HUES6 (cell line): ENCODE measurements around the gene NEUROG1.

ENCODE experiments used
- H3K27ac ChIP-seq: 2 replicates; pipeline ENCODE4 v1.7.0; 2013; ENCODE audit warnings: low read depth, mild to moderate bottlenecking, low read length, inconsistent platforms
- H3K27me3 ChIP-seq: 2 replicates; pipeline ENCODE4 v1.6.1; 2013; ENCODE audit warnings: low read length; ENCODE audit not compliant: control insufficient read depth, insufficient read depth
- H3K36me3 ChIP-seq: 2 replicates; pipeline ENCODE4 v1.6.1; 2013; ENCODE audit warnings: low read length; ENCODE audit not compliant: control insufficient read depth, insufficient read depth
- H3K4me1 ChIP-seq: 2 replicates; pipeline ENCODE4 v1.6.1; 2013; ENCODE audit warnings: low read length; ENCODE audit not compliant: control insufficient read depth, insufficient read depth
- H3K4me3 ChIP-seq: 2 replicates; pipeline ENCODE4 v1.5.1; 2013; ENCODE audit warnings: low read depth, low read length
- H3K9ac ChIP-seq: one replicate; pipeline ENCODE4 v1.6.1; 2013; ENCODE audit warnings: mild to moderate bottlenecking, low read length
- H3K9me3 ChIP-seq: 2 replicates; pipeline ENCODE4 v1.6.1; 2013; ENCODE audit warnings: low read depth, low read length; ENCODE audit not compliant: control insufficient read depth, insufficient read depth

Gene NEUROG1

DNA sequence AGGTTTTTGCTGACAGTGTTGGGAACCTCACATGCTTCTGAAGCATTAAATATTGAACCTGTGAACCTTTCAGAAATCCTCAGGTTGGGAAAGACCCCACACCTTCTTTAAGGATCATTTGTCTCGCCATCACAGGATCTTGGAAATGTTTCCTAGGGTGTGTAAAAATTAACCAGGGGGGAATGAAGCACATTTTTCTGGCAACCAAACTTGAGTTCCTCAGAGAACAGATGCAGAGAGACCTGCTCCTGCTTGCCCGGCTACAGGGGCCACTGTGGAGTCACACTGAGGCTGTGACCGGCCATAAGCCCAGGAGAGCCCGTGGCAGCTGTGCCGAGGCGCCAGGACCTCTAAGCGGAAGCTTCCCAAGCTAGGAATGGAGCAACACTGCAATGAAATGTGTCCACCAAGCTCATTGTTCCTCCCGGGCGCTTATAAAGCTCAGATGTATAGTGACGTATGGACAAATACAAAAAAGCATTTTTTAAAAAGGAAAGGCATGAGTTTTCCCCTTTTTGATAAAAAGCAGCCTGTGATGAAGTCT lies 35.4 kb upstream of the NEUROG1 start:
- H3K27me3 ChIP-seq: peaks cover 13% of the 10 kb centered on the region
- no peaks in the 10 kb centered on the region for H3K9me3 ChIP-seq
- H3K4me3 ChIP-seq: no peak overlapping the region
- no peaks in the 10 kb centered on the region; the same call in 1 of the 2 replicates for H3K36me3 ChIP-seq
- no peak overlapping the region for H3K9ac ChIP-seq
- H3K4me1 ChIP-seq: peaks cover 22% of the 10 kb centered on the region
- no peak overlapping the region for H3K27ac ChIP-seq

DNA sequence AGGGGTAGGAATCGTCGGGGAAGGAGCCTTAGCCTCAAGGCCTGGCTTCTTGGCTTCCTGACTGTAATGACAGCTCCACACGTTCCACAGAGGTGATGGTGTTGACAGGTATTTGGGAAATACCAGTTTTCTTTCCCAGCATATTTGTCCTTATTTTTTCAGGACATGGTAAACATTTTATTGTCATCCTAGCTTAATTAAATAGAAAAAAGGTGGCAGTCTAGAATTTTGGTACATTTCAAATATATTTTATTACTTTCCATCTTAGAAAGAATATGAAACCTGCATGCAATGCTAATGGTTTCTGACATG lies 34.6 kb upstream of the NEUROG1 start:
- H3K9ac ChIP-seq: no peak overlapping the region
- no peak overlapping the region for H3K27ac ChIP-seq
- no peaks in the 10 kb centered on the region; the same call in 1 of the 2 replicates for H3K36me3 ChIP-seq
- no peaks in the 10 kb centered on the region for H3K9me3 ChIP-seq
- peaks cover 6% of the 10 kb centered on the region for H3K27me3 ChIP-seq
- no peak overlapping the region for H3K4me3 ChIP-seq
- H3K4me1 ChIP-seq: peaks cover 24% of the 10 kb centered on the region

DNA sequence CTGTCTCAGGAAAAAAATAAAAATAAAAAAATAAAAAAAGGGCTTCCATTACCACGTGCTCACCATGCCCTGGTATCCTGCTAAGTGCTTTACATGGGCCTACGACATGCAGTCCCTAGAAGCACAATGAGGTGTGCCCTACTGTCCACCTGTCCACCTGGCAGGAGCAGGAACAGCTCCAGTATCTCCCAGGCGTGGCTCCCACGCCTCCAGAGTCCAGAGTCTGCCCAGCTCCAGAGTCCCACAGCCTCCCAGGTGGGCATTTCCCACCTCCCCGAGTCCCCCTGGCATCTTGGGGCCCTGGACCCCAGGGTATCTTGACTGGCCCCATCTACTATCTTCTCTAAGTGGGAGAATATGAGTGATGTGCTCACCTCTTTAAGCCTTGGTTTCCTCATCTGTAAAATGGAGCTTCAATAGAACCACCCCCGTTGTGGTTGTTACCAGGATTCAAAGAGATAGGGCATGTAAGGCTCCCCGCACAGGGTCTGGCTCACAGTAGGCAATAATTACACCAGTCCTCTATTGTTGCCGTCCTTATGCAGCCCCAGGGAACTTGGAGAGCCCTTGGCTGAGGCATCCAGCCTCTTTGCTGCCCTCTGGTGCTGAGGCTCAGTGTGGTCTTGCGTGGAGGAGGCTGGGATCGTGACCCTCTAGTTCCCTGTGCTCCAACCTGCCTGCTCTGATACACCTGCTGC lies 34.1 kb upstream of the NEUROG1 start:
- Histone ChIP-seq H3K9me3 (no peaks in the 10 kb centered on the region), H3K4me1 (peaks cover 29% of the 10 kb centered on the region), H3K4me3 (no peak overlapping the region), H3K9ac (no peak overlapping the region), H3K27me3 (peaks cover 4% of the 10 kb centered on the region; the same call in 1 of the 2 replicates), H3K36me3 (no peaks in the 10 kb centered on the region; the same call in 1 of the 2 replicates), H3K27ac (no peak overlapping the region)

DNA sequence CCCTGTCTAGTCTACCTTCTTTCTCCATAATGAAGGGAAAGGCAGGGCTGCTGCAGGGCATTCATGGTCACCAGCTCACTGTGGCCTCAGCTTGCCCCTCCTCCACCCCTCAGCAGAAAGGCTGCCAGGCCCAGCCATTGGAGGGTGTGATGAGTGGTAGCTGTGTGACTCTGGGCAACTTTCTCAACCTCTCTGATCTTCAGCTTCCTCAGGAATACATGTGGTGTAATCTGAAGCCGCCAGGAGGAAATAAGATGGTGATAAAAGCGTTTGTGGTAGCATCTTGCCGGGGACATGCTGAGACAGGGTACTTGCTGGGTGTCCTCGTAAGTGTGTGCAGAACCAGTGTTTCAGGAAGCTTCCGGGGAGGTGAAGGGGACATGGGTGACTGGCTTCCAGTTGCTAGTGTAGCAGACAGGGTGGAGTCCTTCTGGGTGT lies 33.2 kb upstream of the NEUROG1 start:
- H3K4me1 ChIP-seq: peaks cover 38% of the 10 kb centered on the region

DNA sequence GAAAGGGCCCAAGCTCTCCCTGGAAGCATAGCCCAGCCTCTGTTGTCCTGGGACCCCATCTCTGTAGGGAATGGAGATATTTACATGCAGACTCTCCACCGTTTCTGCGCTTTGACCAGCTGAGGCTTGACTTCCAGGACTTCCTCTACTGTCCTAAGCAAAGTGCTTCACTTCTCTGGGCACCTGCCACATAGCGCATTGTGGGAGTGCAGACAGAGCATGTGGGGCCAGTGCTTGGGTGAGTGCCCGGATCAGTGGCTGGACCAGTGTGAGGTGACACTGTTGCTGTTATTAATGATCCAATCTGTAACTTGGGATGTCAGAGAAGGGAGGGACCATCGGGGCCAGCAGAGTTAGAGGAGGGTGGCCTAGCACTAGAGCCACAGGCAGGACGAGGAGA lies 32.5 kb upstream of the NEUROG1 start:
- Histone ChIP-seq H3K4me3 (no peak overlapping the region), H3K27me3 (peaks cover 14% of the 10 kb centered on the region), H3K9ac (no peak overlapping the region), H3K9me3 (no peaks in the 10 kb centered on the region), H3K36me3 (no peaks in the 10 kb centered on the region), H3K4me1 (peaks cover 38% of the 10 kb centered on the region), H3K27ac (no peak overlapping the region)

More for the DNA sequence above, 33.2 kb upstream of the NEUROG1 start:
- Histone ChIP-seq H3K9me3 (no peaks in the 10 kb centered on the region), H3K27ac (no peak overlapping the region), H3K27me3 (peaks cover 12% of the 10 kb centered on the region), H3K4me3 (no peak overlapping the region), H3K36me3 (no peaks in the 10 kb centered on the region; the same call in 1 of the 2 replicates), H3K9ac (no peak overlapping the region)

DNA sequence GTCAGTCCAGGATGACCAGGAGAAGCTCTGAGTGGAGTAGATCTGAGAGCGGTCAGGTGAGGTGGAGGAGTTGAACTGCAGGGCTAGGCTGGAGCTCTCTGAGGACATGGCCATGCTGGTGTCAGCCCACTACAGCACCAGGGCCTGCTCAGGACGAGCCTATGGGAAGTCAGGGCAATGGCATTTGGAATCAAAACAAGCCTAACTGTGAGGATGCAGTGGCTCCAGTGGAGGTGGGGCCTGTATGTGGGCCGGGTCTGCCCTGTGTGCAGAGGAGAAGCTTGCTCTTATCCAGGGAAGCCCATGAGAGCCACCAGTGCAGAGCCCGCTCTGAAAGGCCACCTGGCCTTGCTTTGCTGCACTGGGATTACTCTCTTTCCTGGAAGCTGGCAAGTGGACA lies 31.9 kb upstream of the NEUROG1 start:
- H3K27ac ChIP-seq: no peak overlapping the region
- H3K4me1 ChIP-seq: peaks cover 38% of the 10 kb centered on the region
- H3K36me3 ChIP-seq: no peaks in the 10 kb centered on the region
- H3K9ac ChIP-seq: no peak overlapping the region
- no peaks in the 10 kb centered on the region for H3K9me3 ChIP-seq
- H3K27me3 ChIP-seq: peaks cover 14% of the 10 kb centered on the region
- H3K4me3 ChIP-seq: no peak overlapping the region

DNA sequence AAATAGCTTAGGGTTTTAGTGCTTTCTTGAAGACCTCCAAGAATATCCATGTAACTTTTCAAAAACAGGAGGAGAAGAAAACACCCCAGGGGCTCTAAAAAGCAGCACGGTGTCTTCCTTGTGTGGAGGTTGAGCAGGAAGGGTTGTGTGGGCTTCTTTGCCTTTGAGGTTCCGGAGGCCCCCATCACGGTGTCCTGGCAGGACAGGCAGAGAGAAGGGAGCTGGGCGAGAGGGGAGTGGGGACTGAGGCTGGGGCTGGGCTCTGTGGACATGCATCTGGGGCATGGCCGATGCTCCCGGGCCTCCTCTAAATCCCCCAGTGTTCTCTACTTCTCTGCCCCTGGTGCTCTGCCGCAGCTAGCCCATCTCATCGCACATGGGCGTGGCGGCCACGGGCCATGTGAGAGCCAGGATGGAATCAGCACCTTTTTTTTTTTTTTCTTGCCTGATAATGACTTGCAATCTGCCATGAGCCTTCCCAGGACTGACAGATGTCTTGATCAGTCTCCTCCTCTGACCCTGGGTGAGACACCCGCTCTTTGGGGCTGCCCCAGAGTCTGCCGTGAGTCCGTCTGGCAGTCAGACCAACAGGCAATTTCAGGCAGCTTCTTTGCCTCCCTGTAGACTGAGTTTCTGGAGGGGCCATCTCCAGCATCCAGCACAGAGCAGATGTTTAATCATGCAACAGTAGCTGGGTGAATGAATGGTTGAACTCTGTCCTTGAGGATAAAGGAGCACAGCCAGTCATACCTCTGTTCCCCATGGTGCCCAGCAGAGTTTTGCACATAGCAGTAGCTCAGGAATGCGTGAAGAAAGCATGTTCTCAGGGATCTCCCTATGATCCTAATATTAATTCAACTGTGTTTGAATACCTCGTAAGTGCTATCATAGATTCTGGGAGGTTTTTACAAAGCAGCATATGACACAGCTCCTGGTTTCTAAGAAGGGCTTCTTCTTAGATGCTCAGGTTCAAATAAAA lies 30.9 kb upstream of the NEUROG1 start:
- H3K4me3 ChIP-seq: no peak overlapping the region
- no peak overlapping the region for H3K9ac ChIP-seq
- H3K36me3 ChIP-seq: no peaks in the 10 kb centered on the region
- H3K27me3 ChIP-seq: peaks cover 14% of the 10 kb centered on the region
- H3K4me1 ChIP-seq: peaks cover 39% of the 10 kb centered on the region
- no peak overlapping the region for H3K27ac ChIP-seq
- no peaks in the 10 kb centered on the region for H3K9me3 ChIP-seq

DNA sequence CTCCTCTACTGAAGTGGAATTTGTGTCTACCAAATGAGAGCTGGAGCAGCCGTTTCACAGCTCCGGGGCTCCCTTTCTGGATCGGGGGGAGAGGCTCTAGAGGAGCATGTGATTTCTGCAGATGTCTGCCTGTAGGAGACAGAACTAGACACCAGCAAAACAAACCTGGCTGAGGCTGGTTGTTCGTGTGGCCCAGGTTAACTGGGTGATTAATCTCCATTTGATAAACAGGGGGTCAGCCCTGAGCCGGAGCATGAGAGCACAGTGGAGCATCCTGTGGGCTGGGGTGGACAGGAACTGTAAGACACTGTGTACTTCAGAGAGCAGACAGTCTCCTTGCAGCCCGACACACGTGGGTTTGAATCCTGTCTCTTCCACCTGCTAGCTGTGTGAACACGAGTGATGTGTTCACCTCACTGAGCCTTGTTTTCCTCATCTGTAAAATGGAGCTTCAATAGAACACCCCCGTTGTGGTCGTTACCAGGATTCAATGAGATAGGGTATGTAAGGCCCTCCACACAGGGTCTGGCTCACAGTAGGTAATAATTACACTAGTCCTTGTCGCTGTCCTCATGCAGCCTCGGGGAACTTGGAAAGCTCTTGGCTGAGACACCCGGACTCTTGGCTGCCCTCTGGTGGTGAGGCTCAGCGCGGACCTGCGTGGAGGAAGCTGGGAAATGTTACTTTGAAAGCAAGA lies 30.1 kb upstream of the NEUROG1 start:
- Histone ChIP-seq H3K9ac (no peak overlapping the region), H3K27ac (no peak overlapping the region), H3K4me3 (no peak overlapping the region), H3K4me1 (peaks cover 47% of the 10 kb centered on the region), H3K36me3 (no peaks in the 10 kb centered on the region), H3K27me3 (peaks cover 14% of the 10 kb centered on the region), H3K9me3 (no peaks in the 10 kb centered on the region)

DNA sequence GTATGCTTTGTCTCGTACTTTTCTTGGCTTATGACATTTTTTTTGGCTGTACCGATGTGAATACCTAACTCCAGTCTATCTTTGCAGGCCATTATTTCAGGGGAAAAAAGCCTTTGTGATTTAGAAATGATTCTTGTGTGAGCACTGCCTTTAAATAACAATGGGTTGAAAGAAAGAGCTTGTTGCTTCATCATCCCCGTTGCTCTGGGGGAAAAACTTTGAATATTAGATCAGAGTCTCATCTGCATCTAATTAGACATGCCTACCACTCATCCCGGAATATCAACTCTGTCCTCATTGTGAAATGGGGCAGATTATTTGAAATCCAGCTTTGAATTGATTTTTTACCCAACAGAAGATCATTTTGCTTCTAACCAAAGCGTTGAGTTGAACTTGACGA lies 29.5 kb upstream of the NEUROG1 start:
- Histone ChIP-seq H3K36me3 (no peaks in the 10 kb centered on the region), H3K9me3 (no peaks in the 10 kb centered on the region), H3K27me3 (peaks cover 14% of the 10 kb centered on the region), H3K4me1 (peaks cover 47% of the 10 kb centered on the region), H3K4me3 (peak overlapping the region; percentile 25; the same call in 1 of the 2 replicates), H3K27ac (no peak overlapping the region; the same call in 1 of the 2 replicates), H3K9ac (no peak overlapping the region)

DNA sequence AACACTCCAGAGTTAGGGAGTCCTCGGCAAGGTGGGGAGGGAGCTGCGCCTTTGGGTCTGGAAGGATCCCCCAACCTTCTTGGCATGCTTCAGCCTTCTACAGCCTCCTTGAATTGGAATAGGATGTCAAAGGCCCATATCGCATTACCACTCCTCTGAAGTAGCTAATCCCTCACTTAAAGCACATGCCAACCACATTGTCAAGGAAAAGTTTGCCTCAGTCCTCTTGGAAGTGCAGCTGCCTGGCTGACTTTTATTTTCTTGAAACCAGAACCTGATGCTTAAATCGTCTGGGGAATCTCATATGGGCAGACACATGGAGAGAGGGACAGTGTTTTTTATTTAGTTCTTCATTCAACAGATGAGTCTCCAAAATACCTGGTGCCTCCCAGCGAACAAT lies 28.6 kb upstream of the NEUROG1 start:
- Histone ChIP-seq H3K4me3 (no peak overlapping the region), H3K27ac (no peak overlapping the region), H3K4me1 (peaks cover 44% of the 10 kb centered on the region), H3K27me3 (peaks cover 19% of the 10 kb centered on the region), H3K36me3 (no peaks in the 10 kb centered on the region), H3K9ac (no peak overlapping the region), H3K9me3 (no peaks in the 10 kb centered on the region)
